KBM-7 (cell line): ENCODE data around the gene ZBTB17.

Experiments used
- DNase-seq: peaks from one replicate; pipeline ENCODE4 v3.0.0-alpha.2; 2015
- in situ Hi-C: fragments of 300-500 bp; cut with MboI; formaldehyde crosslinking; loops from 2 replicates; pipeline ENCODE4 v1.14.3; 2020; ENCODE audit warnings: low sequenced_read_pairs, low pct_unique_long_range_greater_than_20kb, mixed read lengths

Gene ZBTB17

DNA sequence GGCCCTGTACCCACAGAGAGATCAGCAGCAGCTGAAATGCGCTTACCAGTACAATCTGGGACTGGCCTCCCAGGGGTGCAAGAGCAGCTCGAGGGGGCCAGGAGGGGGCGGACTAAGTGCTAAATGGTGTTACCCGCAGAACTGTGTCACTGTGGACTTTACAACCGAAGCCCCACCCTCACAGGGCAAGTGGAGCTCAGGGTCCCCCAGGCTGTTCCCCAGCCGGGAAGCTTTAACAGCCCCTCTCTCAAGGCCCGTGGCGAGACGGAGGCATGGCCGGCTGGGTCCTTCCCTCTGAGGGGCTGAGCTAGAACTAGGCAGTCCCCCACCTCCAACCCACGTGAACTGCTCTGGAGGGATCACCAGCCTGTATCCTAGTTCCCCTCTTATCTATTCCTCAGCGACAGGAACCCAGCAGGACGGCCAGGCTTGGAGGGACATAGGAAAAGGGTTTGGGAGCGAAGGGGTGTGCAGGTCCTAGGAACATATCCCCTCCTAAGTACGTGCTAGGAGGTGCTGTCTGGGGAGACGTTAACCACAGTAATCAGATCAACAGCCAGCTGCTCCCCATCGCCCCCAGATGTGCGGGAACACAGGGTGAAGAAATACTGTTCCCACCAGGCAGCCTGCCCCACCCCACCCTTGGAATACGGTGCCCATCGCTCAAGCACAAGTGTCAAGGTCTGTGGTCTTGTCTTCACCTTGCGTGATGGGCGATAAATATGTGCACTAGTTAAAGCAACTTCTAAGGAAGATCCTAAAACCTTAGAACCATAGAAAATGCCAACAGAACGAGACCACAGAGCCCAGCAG lies 24.4 kb downstream of the ZBTB17 start:
- DNase-seq = no peak
- in situ Hi-C loops = no loop called here

DNA sequence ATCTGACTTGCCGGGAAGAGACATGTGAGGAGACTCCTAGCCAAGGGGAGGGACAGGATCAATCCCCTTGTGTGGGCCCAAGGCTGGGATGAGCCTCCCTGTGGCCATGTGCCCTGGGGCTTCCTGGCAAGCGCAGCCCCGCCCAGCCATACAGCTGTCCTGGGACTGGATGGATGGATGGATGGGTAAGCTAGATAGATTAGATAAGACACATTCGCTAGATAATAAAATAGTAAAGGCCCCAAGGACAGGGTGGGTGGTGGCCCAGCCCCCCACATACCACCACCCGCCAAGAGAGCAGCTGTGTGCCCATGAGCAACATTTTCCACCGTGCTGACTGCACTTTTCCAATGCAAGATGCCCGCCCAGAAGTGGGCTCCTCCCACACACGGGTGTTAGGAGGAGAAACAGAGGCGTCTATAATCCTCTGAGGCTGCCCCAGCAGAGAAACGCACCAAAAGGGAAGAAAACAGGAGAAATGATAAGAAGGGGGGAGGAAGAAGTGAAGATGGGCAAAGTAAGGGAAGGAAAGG lies 25.1 kb downstream of the ZBTB17 start:
- in situ Hi-C loops = no loop called here
- DNase-seq = peak; percentile 28

DNA sequence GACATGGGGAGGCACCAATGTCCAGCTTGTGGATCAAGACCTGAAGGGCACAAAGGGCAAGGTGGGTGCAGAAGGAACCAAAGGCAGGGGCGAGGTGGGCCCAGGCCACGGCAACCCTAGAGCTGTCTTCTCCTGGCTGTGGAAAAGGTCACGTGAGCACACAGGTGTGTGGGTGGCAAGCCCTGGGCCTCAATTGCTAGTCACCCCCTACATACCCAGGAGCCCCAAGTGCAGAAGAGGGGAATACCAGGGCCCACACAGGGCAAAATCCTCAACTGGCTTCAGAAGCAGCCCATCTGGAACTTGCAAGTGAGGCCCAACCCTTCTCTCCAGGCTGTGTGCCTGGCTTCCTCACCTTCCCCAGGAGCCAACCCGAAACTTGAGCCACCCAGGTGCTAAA lies 25.6 kb downstream of the ZBTB17 start:
- DNase-seq = no peak
- in situ Hi-C loops = no loop called here

DNA sequence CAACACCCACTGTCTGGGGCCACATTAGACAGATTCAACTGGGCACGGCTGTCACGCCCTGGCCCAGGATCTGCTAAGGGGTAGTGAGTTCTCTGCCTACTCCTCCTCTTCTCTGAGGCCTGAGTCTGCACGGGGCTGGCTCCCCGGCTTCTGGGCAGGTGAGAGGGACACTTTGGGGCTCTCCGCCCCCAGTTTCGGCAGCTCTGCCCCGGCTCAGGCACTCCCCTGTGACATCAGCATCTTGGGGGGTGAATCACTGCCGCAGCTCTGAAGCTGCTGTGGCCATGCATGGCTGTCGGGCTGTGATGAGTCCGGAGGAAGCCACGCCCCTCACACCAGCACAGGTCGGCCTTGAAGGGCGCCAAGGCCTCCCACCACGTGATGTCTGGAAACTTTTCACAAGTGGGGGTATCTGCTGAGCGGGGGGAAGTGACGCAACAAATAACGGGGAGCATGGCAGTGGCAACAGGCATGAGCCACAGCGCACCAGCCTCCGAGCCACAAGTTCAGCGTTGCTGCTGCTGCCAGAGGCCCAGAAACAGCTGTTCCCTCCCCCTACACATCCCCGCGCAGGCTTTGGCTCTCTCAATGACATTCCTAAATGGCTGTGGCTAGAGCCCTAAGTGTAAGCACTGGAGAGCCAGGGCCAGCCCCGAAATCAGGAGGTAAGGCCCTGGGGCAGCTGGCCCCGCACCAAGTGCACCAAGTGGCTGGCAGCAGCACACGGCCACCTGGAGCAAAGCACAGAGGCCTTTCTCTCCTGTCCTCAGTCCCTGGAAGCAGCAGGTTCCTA lies 26.3 kb downstream of the ZBTB17 start:
- in situ Hi-C loops = no loop called here
- no peak for DNase-seq

DNA sequence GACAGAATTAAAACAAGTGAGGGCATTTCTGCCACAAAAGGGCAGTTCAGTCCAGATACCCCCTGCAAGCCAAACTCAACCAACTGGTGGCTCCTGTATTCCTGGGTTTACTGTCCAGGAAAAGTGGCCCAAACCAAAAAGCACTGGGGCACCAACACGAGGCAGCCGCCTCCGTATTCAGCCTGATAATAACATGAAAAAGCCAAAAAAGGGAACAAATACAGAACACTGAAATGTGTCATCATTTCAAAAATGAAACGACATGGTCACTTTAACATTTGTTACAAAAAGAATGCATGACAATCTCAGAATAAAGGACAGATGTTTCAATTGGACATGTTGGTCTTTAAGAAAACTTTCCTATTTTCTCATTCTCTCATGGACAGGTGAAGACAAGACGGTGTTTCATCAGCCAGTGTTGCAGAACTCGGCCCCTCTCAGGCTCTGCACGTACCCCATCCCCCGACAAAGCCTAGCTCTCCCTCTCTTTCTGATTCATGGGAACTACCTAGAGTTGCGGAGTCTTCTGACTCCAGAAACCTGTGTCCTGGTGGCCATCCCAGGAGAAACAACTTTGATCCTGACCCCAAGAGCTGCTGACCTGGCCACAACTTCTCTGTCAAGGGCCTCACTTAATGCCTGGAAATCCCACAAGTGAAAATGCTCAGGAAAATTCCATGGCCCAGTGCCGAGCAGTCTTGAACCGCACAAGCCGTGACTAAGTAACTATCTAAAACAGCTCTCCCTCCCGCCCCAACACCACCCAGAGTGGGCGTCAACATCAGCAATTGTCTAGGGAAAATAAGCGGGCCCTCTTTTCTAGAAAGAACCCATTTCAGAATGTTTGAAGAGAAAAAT lies 27.1 kb downstream of the ZBTB17 start:
- in situ Hi-C loops = no loop called here
- no peak for DNase-seq

DNA sequence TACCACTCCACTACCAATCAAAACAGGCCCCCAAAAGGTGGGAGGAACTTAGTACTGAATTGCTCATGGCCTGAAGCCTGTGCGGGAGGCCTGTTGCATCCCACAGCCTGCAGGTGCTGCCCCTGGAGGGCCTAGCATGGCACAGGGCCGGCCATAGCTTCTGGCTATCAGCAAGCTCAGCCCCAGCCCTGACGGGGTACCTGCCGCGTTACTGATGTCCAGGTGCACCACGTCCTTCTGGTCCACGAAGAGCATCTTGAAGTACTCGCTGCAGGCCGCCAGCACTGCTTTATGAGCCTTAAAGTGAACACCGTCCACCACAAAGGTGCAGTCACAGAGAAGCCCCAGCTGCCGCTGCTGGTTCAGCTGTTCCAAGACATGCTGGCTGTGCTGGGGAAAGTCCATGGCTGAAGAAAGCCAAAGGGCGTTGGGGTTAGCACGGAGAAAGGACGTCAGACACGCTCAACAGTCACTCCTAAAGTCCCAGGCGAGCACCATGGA lies 27.8 kb downstream of the ZBTB17 start:
- DNase-seq = no peak

DNA sequence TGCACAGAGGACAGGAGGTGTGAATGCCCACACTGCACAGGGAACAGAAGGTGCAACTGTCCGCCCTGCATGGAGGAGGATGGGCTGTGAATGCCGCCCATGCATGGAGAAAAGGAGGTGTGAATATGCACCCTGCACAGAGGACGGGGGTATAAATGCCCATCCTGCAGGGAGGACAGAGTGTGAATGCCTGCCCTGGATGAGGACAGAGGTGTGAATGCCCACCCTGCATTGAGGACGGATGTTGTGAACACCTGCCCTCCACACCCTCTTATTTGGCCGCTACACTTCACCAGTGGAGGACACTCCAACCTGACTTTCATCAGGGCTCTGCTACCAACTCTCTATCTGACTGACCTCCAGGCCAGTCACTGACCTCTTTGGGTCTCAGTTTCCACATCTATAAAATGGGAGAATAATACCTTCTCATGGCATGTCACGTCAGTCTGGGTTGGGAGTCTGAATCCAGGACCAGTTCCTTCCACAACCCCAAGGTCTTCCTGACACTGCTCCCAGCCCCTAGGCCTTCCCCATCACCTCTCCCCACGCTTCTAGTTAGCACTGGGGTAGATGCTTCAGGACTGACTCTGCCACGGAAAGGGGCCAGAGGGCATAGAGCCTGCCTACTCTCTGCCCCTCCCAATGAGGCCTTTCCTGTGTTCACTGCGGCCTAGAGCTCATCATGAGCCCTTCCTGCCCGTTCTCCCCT lies 28.4 kb downstream of the ZBTB17 start:
- in situ Hi-C loops = no loop called here

More for the DNA sequence above, 27.8 kb downstream of the ZBTB17 start:
- in situ Hi-C loops = no loop called here

DNA sequence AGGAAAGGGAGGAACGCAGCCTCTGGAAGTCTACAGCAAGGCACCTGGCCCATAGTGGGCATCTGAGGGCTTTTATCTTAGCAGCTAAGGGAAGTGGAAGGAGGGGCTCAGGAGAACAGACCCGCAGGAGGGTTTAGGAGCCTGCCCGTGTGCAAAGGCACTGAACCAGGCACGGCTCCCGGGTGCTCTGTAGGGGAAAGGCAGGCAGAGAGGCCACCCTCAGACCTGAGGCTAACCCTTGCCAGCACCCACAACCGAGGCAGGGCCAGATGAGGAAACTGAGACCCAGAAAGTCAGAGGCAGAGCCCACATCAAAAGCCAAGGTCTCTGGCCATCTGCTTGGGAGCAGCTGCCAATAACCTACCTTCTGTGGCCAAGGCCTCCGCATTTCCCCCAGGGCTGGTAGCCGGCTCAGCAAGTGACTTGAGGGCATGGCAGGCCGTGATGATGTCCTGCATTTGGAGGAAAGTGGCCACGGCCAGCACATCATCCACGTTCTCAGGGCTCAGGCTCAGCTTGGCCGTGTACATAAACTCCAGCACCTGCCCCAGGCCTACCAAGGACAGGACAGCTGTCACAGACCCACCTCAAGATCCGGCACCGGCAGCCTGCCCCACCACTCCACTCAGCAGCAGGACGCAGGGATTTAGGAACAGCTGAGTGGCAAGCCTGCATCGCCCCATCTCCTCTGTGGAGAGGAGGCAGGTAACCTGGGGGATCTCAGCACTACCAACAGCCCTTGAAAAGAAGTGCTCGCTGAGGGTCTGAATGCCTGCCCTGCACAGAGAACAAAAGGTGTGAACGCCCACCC lies 29.1 kb downstream of the ZBTB17 start:
- no peak for DNase-seq
- in situ Hi-C loops = no loop called here

More for the DNA sequence above, 28.4 kb downstream of the ZBTB17 start:
- no peak for DNase-seq

DNA sequence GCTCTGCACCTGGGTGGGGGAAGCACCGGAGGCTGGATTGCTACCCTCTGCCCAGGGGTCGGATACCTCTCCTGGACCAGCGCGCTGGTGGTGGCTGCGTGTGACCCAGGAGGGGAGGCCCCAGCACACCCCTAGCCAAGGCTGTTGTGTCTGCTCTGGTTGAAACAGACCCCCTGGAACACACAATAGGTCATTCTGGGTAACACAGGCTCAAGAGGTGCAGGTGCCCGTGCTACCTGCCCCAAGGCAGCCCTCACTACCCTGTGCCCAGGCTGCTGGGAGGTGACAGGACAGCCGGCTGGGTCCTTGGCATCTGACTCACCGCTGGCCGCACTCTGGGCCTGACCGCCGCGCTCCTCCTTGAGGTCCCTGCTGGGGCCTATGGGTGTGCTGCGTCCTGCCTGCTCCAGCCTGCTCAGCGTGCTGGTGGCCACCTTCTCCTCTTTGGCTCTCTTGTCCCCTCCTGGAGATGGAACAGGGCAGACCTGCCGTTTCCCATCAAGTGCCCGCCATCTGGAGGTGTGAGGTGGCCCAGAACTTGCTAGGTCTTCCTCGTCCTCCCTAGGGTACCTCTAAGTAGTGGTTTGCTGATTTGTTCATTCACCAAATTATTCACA lies 30.0 kb downstream of the ZBTB17 start:
- DNase-seq = no peak
- in situ Hi-C loops = no loop called here

DNA sequence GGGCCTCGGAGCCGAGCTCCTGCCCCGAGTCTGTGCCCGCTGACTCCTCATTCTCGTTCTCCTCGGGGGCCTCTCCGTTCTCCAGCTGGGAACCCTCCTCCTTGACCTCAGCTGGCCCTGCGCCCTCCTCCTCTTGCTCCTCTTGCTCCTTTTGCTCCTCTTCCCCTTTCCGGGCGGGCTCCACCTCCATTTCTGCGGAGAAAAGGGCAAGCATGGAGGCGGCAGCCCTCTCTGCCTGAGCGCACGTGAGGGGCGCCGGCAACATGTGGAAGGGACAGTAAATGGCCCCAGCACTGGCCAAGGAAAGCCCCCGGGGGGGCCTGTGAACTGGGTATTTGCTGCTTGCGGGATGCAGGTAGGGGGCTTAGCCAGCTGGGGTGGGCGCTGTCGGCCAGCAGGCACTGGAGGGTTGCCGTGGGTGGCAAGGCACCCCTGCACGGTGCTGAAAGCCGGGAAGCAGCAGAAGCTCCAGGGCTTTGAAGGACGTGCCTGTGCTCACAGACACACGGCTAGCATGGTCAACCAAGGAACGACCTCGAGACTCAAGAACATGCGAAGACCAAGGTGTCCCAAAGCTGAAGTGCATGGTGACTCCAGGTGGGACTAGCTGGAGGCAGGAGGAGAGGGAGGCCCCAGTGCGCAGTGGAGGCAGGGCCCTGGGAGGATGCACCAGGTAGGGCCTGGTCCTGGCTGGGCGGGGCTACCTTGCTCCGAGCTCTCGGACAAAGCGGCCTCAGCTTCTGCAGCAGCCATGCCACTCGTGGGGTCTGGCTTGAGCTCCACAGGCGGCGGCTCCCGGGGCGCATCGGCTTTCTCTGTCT lies 30.7 kb downstream of the ZBTB17 start:
- in situ Hi-C loops = no loop called here
- DNase-seq = no peak

DNA sequence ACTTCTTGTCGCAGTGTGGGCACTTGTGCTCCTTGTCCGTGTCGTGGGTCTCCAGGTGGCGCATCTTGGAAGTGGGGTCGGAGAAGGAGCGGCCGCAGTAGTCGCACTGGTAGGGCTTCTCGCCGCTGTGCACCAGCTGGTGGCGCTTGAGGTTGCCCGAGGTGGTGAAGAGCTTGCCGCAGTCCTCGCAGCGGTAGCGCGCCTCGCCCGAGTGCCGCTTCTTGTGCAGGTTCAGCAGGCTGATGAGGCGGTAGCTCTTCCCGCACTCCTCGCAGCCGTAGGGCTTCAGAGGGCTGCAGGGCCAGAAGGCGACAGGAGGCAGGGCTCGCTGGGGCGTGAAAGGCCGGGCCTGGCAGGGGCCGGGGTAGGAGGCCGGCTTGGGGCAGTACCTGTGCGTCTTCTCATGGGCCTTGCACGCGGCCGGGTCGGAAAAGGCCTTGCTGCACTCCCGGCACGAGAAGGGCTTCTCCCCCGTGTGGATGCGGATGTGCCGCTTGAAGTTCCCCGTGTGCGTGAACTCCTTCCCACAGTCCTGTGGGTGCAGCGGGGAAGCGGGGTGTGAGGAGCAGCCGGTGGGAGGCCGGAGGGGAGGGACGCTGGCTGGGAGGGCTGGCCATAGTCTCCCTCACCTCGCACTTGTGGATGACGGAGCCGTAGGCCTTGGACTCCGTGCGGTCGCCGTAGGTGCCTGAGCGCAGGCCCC lies 31.4 kb downstream of the ZBTB17 start:
- no peak for DNase-seq
- in situ Hi-C loops = no loop called here

DNA sequence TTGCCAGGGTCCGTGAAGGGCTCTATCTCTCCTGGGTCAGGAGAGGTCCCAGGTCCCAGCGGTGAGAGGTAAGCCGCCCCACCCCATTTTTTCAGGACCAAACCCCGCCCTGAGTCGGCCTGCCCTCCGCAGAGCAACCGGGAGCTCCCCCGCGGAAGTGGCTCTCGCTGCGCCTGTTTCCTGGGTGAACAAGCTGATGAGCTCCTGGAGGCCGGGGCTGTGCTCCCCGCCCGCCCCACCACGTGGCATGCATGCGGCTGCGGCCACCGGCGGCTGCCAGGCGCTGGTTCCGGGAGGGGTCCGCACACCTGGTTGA lies 32.0 kb downstream of the ZBTB17 start:
- DNase-seq = no peak
- in situ Hi-C loops = no loop called here

DNA sequence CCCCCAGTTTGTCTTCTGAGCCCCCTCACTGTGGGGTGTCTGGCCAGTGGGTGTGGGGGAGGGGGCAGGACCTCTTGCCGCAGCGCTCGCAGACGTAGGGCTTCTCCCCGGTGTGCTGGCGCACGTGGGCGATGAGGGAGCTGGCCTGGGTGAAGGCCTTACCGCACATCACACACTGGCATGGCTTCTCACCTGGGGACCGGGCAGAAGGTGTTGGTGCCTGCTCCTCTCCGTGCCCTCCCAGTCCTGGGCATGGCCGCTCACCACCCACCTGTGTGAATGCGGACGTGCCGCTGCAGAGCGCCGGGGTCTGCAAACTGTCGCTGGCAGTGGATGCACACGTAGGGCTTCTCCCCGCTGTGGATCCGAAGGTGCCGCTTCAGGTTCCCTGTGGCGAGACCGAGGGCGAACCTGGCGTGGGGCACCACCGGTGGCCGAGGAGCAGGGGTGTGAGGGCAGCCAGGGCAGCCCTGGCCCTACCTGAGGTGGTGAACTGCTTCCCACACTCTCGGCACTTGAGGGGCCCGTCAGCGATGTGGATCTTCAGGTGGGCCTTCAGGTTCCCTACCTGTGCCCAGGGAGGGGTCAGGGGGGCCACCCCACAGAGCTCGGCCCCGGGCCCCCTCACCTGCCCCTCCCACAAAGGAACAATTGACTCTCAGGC lies 32.4 kb downstream of the ZBTB17 start:
- in situ Hi-C loops = no loop called here
- no peak for DNase-seq

DNA sequence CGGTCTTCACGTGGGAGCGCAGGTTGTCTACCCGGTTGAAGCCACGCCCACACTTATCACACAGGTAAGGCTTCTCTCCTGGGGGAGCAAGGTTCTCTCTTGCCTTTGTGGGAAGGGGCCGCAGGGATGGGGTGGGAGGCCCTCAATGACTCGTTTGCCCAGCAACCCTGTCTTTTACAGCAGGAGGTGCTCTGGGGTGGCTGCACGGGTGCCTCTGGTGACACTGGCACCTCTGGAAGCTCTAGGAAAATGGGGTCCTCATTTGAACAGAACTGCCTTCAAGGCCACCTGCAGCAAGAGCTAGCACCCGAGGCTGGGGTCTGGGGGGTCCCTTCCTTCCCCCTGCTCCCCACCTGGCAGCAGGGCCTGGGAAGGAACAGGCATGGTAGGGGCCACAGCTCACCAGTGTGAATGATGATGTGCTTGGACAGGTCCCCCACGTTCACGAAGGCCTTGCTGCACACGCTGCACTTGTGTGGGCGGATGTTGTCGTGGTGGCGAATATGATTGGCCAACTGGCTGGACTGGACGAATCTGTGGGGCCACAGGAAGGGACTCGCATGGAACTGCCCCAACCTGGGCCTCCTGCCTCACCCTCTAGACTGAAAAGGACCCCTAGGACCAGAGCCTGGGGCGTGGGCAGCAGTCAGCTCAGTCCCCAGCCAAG lies 33.1 kb downstream of the ZBTB17 start:
- DNase-seq = no peak
- in situ Hi-C loops = no loop called here

DNA sequence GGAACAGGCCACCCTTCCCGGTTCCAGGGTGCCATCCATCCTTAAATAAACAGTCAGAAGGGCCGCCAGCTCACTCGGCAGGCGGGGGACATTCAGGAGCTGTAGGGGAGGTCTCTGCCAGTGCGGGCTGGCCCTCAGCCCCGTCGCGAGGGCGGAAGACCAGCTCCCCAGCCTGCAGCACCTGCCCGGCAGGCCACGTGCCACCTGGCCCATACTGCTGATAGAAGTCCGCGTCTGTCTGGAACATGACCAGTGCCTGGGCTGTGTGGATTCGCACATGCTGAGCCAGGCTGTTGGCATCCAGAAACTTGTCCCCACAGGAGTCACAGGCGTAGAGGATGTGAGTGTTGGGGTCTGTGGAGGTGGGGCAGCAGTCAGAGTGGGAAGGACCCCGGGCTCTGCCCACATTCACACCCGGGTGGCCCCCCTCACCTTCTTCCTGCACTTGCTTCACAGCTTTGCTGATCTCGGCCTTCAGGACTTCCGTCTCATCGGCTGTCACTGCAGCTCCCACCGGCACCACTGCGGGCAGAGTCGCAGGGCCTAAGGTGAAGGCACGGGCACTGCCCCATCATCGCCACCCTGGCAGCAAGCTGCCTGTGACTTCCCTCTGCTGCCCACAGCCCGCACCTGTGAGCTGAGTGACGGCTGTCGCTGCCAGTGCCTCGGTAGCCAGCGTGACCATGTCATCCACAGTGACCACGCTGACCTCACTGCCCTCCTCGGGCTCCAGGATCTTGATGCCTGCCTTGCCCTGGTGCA lies 33.8 kb downstream of the ZBTB17 start:
- in situ Hi-C loops = no loop called here
- DNase-seq = no peak
